Mesothelial cell of epicardium (in vitro differentiated cells): ENCODE results near the gene PLXNA2. TPM values are rescaled to one million over a fixed set of nuclear protein-coding genes. Genes with fewer than 3 reads are reported as not detected.

Experiments
- DNase-seq, 2 experiments: peaks; one replicate each; pipeline ENCODE4 v3.0.0; 2021; ENCODE audit warnings: low spot score in 2 of 2; ENCODE audit not compliant: unreplicated experiment in 2 of 2
- H3K27ac Mint-ChIP-seq: 2 replicates; pipeline ENCODE4 v1.8.0; 2021; ENCODE audit warnings: mixed read lengths
- H3K27me3 Mint-ChIP-seq: 2 replicates; pipeline ENCODE4 v1.8.0; 2021; ENCODE audit warnings: low read depth, mixed read lengths
- H3K36me3 Mint-ChIP-seq: 2 replicates; pipeline ENCODE4 v1.8.0; 2021; ENCODE audit warnings: mixed read lengths
- H3K4me1 Mint-ChIP-seq: 2 replicates; pipeline ENCODE4 v1.8.0; 2021; ENCODE audit warnings: mixed read lengths
- H3K4me3 Mint-ChIP-seq: 2 replicates; pipeline ENCODE4 v1.8.0; 2021; ENCODE audit warnings: mild to moderate bottlenecking, moderate library complexity, mixed read lengths
- H3K9me3 Mint-ChIP-seq: 2 replicates; pipeline ENCODE4 v1.8.0; 2021; ENCODE audit warnings: mixed read lengths
- CTCF ChIP-seq: fragments of 200-600 bp; sonication (generic); IDR thresholded peaks from one replicate; pipeline ENCODE4 v1.5.0; 2021; ENCODE audit warnings: antibody characterized with exemption; ENCODE audit not compliant: unreplicated experiment
- total RNA-seq: library from RNA; stranded (reverse); gene quantifications from 3 replicates; pipeline ENCODE4 v1.2.1, GENCODE V29; 2021

The PLXNA2 gene
- total RNA-seq = 13.2 to 16.5 TPM (median 14.7 TPM) in 3 replicates

- peak; percentile 5 for TF ChIP-seq CTCF
- Mint-ChIP-seq H3K36me3 (no peaks in the 10 kb centered on the region), H3K9me3 (no peaks in the 10 kb centered on the region), H3K4me3 (peak within 1 kb of the TSS; percentile 88), H3K4me1 (peaks cover 48% of the 10 kb centered on the region), H3K27ac (peak within 1 kb of the TSS; percentile 66), H3K27me3 (peaks cover 16% of the 10 kb centered on the region)
- DNase-seq = peak; percentile 30 to 63
Measured at GRCh38 chr1:208243967-208244916, at the start of gene PLXNA2. PLXNA2 (minus strand) TSS chr1:208244384; CDS start chr1:208217922, 26,462 bp downstream.

- Mint-ChIP-seq H3K36me3 (no peaks in the 10 kb centered on the region), H3K4me3 (no peak overlapping the region), H3K27ac (no peak overlapping the region), H3K4me1 (peaks cover 16% of the 10 kb centered on the region), H3K9me3 (no peaks in the 10 kb centered on the region), H3K27me3 (no peaks in the 10 kb centered on the region)
- DNase-seq = no peak
- no peak for TF ChIP-seq CTCF
Measured at GRCh38 chr1:208292908-208293307, 48.7 kb upstream of the PLXNA2 start.

GRCh38 chr1:208291923-208292711 lies 47.9 kb upstream of the PLXNA2 start:
- Mint-ChIP-seq H3K4me1 (peaks cover 16% of the 10 kb centered on the region), H3K27me3 (no peaks in the 10 kb centered on the region), H3K9me3 (no peaks in the 10 kb centered on the region), H3K27ac (no peak overlapping the region), H3K36me3 (no peaks in the 10 kb centered on the region), H3K4me3 (no peak overlapping the region)
- no peak for DNase-seq
- no peak for TF ChIP-seq CTCF

GRCh38 chr1:208291129-208291528 lies 46.9 kb upstream of the PLXNA2 start:
- Mint-ChIP-seq H3K27me3 (no peaks in the 10 kb centered on the region), H3K36me3 (no peaks in the 10 kb centered on the region), H3K4me3 (no peak overlapping the region), H3K9me3 (no peaks in the 10 kb centered on the region), H3K4me1 (peaks cover 16% of the 10 kb centered on the region), H3K27ac (no peak overlapping the region)
- no peak for DNase-seq
- TF ChIP-seq CTCF = no peak

GRCh38 chr1:208289716-208290115 lies 45.5 kb upstream of the PLXNA2 start:
- H3K27me3 Mint-ChIP-seq = no peaks in the 10 kb centered on the region
- no peak for DNase-seq
- TF ChIP-seq CTCF = no peak
- no peak overlapping the region for H3K4me3 Mint-ChIP-seq
- peaks cover 16% of the 10 kb centered on the region for H3K4me1 Mint-ChIP-seq
- peak overlapping the region; percentile 33 for H3K27ac Mint-ChIP-seq
- H3K36me3 Mint-ChIP-seq = no peaks in the 10 kb centered on the region
- no peaks in the 10 kb centered on the region for H3K9me3 Mint-ChIP-seq
